Skeletal muscle tissue (tissue), 4 donors: ENCODE results near the gene HMGA1. TPM values are rescaled to one million over a fixed set of nuclear protein-coding genes. Genes with fewer than 3 reads are reported as not detected.

ENCODE experiments used
- H3K27ac ChIP-seq: one replicate; pipeline ENCODE4 v1.7.0; 2013; ENCODE audit warnings: mild to moderate bottlenecking, low read depth, low read length, inconsistent platforms
- H3K27me3 ChIP-seq, 3 donors: one replicate each; pipeline ENCODE4 v1.7.0; 2013; ENCODE audit warnings: low read length in 3 of 3; ENCODE audit not compliant: control insufficient read depth in 3 of 3, insufficient read depth in 3 of 3
- H3K36me3 ChIP-seq, 3 donors: one replicate each; pipeline ENCODE4 v1.7.0; 2013; ENCODE audit warnings: low read length in 3 of 3; ENCODE audit not compliant: control insufficient read depth in 3 of 3, insufficient read depth in 3 of 3
- H3K4me1 ChIP-seq, 3 donors: one replicate each; pipeline ENCODE4 v1.7.0; 2013; ENCODE audit warnings: low read length in 3 of 3, mild to moderate bottlenecking in 3 of 3; ENCODE audit not compliant: control insufficient read depth in 3 of 3, insufficient read depth in 3 of 3
- H3K4me3 ChIP-seq, 3 donors: one replicate each; pipeline ENCODE4 v1.7.0; 2013; ENCODE audit warnings: low read length in 3 of 3
- H3K9ac ChIP-seq, 3 donors: one replicate each; pipeline ENCODE4 v1.7.0; 2013; ENCODE audit warnings: low read length in 3 of 3, mild to moderate bottlenecking in 3 of 3, moderate library complexity in 2 of 3, low read depth in 1 of 3
- H3K9me3 ChIP-seq, 3 donors: one replicate each; pipeline ENCODE4 v1.7.0; 2013; ENCODE audit warnings: low read length in 3 of 3; ENCODE audit not compliant: control insufficient read depth in 3 of 3
- total RNA-seq: library from RNA; depleted of rRNA; stranded (reverse); fragments of >200 nt; gene quantifications from one replicate; pipeline ENCODE4 v1.2.3, GENCODE V29; 2014
- donor health status: Osteomylitis.

The HMGA1 gene
- total RNA-seq, 1 donor from 2014 or later: 20.4 TPM

GRCh38 chr6:34273242-34273805 is 36.7 kb downstream of the HMGA1 start:
- no peaks in the 10 kb centered on the region for H3K36me3 ChIP-seq
- peaks cover 25 to 41% (median 30%) of the 10 kb centered on the region in 3 donors for H3K4me1 ChIP-seq
- H3K27ac ChIP-seq: no peak overlapping the region
- no peaks in the 10 kb centered on the region for H3K9me3 ChIP-seq
- H3K4me3 ChIP-seq: no peak overlapping the region
- H3K9ac ChIP-seq: no peak overlapping the region
- no peaks in the 10 kb centered on the region for H3K27me3 ChIP-seq

GRCh38 chr6:34274129-34274528 is 37.5 kb downstream of the HMGA1 start:
- Histone ChIP-seq H3K4me1 (peaks cover 32 to 49% (median 38%) of the 10 kb centered on the region in 3 donors), H3K9ac (no peak overlapping the region), H3K27ac (no peak overlapping the region), H3K36me3 (no peaks in the 10 kb centered on the region), H3K4me3 (no peak overlapping the region), H3K27me3 (no peaks in the 10 kb centered on the region), H3K9me3 (no peaks in the 10 kb centered on the region)

- H3K9ac ChIP-seq: no peak overlapping the region
Measured at GRCh38 chr6:34275128-34275804, 38.6 kb downstream of the HMGA1 start.

GRCh38 chr6:34276191-34276590 is 39.5 kb downstream of the HMGA1 start:
- H3K36me3 ChIP-seq: peaks cover 0 to 5% (median 0%) of the 10 kb centered on the region in 3 donors
- peak overlapping the region; percentile 76 for H3K27ac ChIP-seq
- H3K4me3 ChIP-seq: no peak overlapping the region
- no peak overlapping the region for H3K9ac ChIP-seq
- no peaks in the 10 kb centered on the region for H3K27me3 ChIP-seq
- peaks cover 35 to 53% (median 49%) of the 10 kb centered on the region in 3 donors for H3K4me1 ChIP-seq
- no peaks in the 10 kb centered on the region for H3K9me3 ChIP-seq

More at GRCh38 chr6:34275128-34275804, 38.6 kb downstream of the HMGA1 start:
- Histone ChIP-seq H3K36me3 (peaks cover 0 to 5% (median 0%) of the 10 kb centered on the region in 3 donors), H3K27me3 (no peaks in the 10 kb centered on the region), H3K4me3 (peak overlapping the region in 1 of 3 donors; percentile 14), H3K4me1 (peaks cover 35 to 53% (median 49%) of the 10 kb centered on the region in 3 donors), H3K9me3 (no peaks in the 10 kb centered on the region), H3K27ac (no peak overlapping the region)

- Histone ChIP-seq H3K9me3 (no peaks in the 10 kb centered on the region), H3K9ac (peak overlapping the region; percentile 26 to 35 (median 33)), H3K36me3 (peaks cover 0 to 5% (median 0%) of the 10 kb centered on the region in 3 donors), H3K27ac (peak overlapping the region; percentile 76), H3K4me3 (peak overlapping the region in 1 of 3 donors; percentile 60), H3K4me1 (peaks cover 38 to 55% (median 51%) of the 10 kb centered on the region in 3 donors), H3K27me3 (no peaks in the 10 kb centered on the region)
Measured at GRCh38 chr6:34276881-34277762, 40.4 kb downstream of the HMGA1 start.

GRCh38 chr6:34277763-34278112 is 41.1 kb downstream of the HMGA1 start:
- H3K27me3 ChIP-seq: no peaks in the 10 kb centered on the region
- peaks cover 0 to 5% (median 0%) of the 10 kb centered on the region in 3 donors for H3K36me3 ChIP-seq
- peak overlapping the region; percentile 76 for H3K27ac ChIP-seq
- peak overlapping the region in 1 of 3 donors; percentile 60 for H3K4me3 ChIP-seq
- no peaks in the 10 kb centered on the region for H3K9me3 ChIP-seq
- peaks cover 38 to 56% (median 53%) of the 10 kb centered on the region in 3 donors for H3K4me1 ChIP-seq
- no peak overlapping the region for H3K9ac ChIP-seq

GRCh38 chr6:34278833-34279232 is 42.2 kb downstream of the HMGA1 start:
- H3K9me3 ChIP-seq: no peaks in the 10 kb centered on the region
- H3K27ac ChIP-seq: no peak overlapping the region
- peaks cover 0 to 9% (median 1%) of the 10 kb centered on the region in 3 donors for H3K36me3 ChIP-seq
- peaks cover 38 to 55% (median 52%) of the 10 kb centered on the region in 3 donors for H3K4me1 ChIP-seq
- H3K27me3 ChIP-seq: no peaks in the 10 kb centered on the region
- no peak overlapping the region for H3K4me3 ChIP-seq
- no peak overlapping the region for H3K9ac ChIP-seq

GRCh38 chr6:34280216-34280615 is 43.5 kb downstream of the HMGA1 start:
- no peaks in the 10 kb centered on the region for H3K9me3 ChIP-seq
- H3K4me3 ChIP-seq: no peak overlapping the region
- no peak overlapping the region for H3K9ac ChIP-seq
- H3K27ac ChIP-seq: no peak overlapping the region
- H3K27me3 ChIP-seq: no peaks in the 10 kb centered on the region
- peaks cover 36 to 58% (median 51%) of the 10 kb centered on the region in 3 donors for H3K4me1 ChIP-seq
- peaks cover 3 to 13% (median 10%) of the 10 kb centered on the region in 3 donors for H3K36me3 ChIP-seq

GRCh38 chr6:34281702-34282334 is 45.1 kb downstream of the HMGA1 start:
- Histone ChIP-seq H3K36me3 (peaks cover 3 to 15% (median 10%) of the 10 kb centered on the region in 3 donors), H3K4me3 (no peak overlapping the region), H3K9me3 (no peaks in the 10 kb centered on the region), H3K27ac (no peak overlapping the region), H3K9ac (no peak overlapping the region), H3K4me1 (peaks cover 32 to 46% (median 36%) of the 10 kb centered on the region in 3 donors), H3K27me3 (no peaks in the 10 kb centered on the region)
